GM12878 (cell line): ENCODE data around the gene IL4I1. TPM values are rescaled to one million over a fixed set of nuclear protein-coding genes. Genes with fewer than 3 reads are reported as not detected.

ENCODE experiments used
- ATAC-seq: fragments of 200-7000 bp; cut with Tn5 transposase; 3 replicates; pipeline ENCODE4 v1.9.1; 2020; ENCODE audit warnings: mild to moderate bottlenecking, moderate library complexity
- BruUV-seq: library from RNA; stranded (reverse); fragments of 400-500 nt; replicated peaks from 2 replicates; lab custom pipeline; 2021; lab: Mats Ljungman, UMichigan
- CTCF ChIA-PET: fragments of 300-600 bp; sonication (Branson Sonifier 250); formaldehyde crosslinking; extraction: SDS; loops from one replicate; lab custom pipeline; 2021; ENCODE audit warnings: inconsistent platforms; lab: Yijun Ruan, JAX
- POLR2A ChIA-PET: fragments of 350-600 bp; formaldehyde crosslinking; extraction: SDS; loops from one replicate; lab custom pipeline; 2021; ENCODE audit warnings: inconsistent platforms; lab: Charles Lee
- RAD21 ChIA-PET: fragments of 300-600 bp; sonication (Branson Sonifier 250); formaldehyde crosslinking; loops from one replicate; lab custom pipeline; 2023; ENCODE audit warnings: antibody characterized with exemption; ENCODE audit not compliant: unreplicated experiment; lab: Charles Lee
- SMC1A ChIA-PET: fragments of 300-600 bp; sonication (Branson Sonifier 250); formaldehyde crosslinking; loops from one replicate; lab custom pipeline; 2023; ENCODE audit not compliant: unreplicated experiment, uncharacterized antibody; lab: Charles Lee
- DNase-seq: peaks from one replicate; pipeline ENCODE4 v3.0.0-alpha.2; 2011; ENCODE audit warnings: low read depth, low spot score
- FAIRE-seq: peaks from 3 replicates; lab custom pipeline; 2011; peaks lifted over from hg19 to GRCh38; lab: Jason Lieb, UNC
- H2AFZ ChIP-seq: 2 replicates; pipeline ENCODE4 v1.6.0; 2011; ENCODE audit warnings: low read depth, low read length, control low read depth; ENCODE audit not compliant: control insufficient read depth
- H3K27ac ChIP-seq: 2 replicates; pipeline ENCODE4 v1.5.1; 2011; ENCODE audit warnings: control low read depth; ENCODE audit not compliant: control insufficient read depth, insufficient read depth
- H3K27me3 ChIP-seq, 2 experiments: replicated peaks in 1 of 2; 2 replicates each; pipeline versions ENCODE4 v1.6.0 to v1.6.1; 2011; ENCODE audit warnings: low read length in 1 of 2; ENCODE audit not compliant: control insufficient read depth in 2 of 2, insufficient read depth in 2 of 2
- H3K36me3 ChIP-seq, 2 experiments: 2 replicates each; pipeline ENCODE4 v1.5.1; 2011; ENCODE audit warnings: low read length in 1 of 2; ENCODE audit not compliant: control insufficient read depth in 2 of 2, insufficient read depth in 2 of 2
- H3K4me1 ChIP-seq: 2 replicates; pipeline ENCODE4 v1.6.1; 2011; ENCODE audit warnings: mild to moderate bottlenecking, low read length, moderate library complexity, mixed read lengths; ENCODE audit not compliant: control insufficient read depth, insufficient read depth
- H3K4me2 ChIP-seq: 2 replicates; pipeline ENCODE4 v1.6.0; 2011; ENCODE audit warnings: control low read depth; ENCODE audit not compliant: control insufficient read depth, insufficient read depth
- H3K4me3 ChIP-seq: fragments of 200-600 bp; sonication (generic); 2 replicates; pipeline ENCODE4 v1.5.1; 2016
- H3K79me2 ChIP-seq: 2 replicates; pipeline ENCODE4 v1.6.0; 2011; ENCODE audit warnings: low read length; ENCODE audit not compliant: control insufficient read depth, insufficient read depth
- H3K9ac ChIP-seq: 2 replicates; pipeline ENCODE4 v1.8.0; 2011; ENCODE audit warnings: low read length, control low read depth, mixed read lengths; ENCODE audit not compliant: control insufficient read depth, insufficient read depth
- H3K9me3 ChIP-seq: replicated peaks from 3 replicates; pipeline ENCODE4 v1.5.1; 2011; ENCODE audit warnings: mild to moderate bottlenecking, low read length; ENCODE audit not compliant: control insufficient read depth, insufficient read depth
- H4K20me1 ChIP-seq: 2 replicates; pipeline ENCODE4 v1.6.0; 2011; ENCODE audit not compliant: control insufficient read depth, insufficient read depth
- ASH2L ChIP-seq: fragments of 300-600, 200-600 bp; sonication (generic); IDR thresholded peaks from 2 replicates; pipeline ENCODE4 v1.6.1; 2017; ENCODE audit warnings: low read depth, mild to moderate bottlenecking, borderline replicate concordance
- CEBPB ChIP-seq, 2 experiments: fragments of 150-350 bp in 1 of 2; IDR thresholded peaks; 2 replicates each; pipeline ENCODE4 v1.6.1; 2012 to 2014; ENCODE audit warnings: low read depth in 2 of 2, low read length in 2 of 2, borderline replicate concordance in 1 of 2, inconsistent platforms in 1 of 2
- CHD2 ChIP-seq: IDR thresholded peaks from 2 replicates; pipeline ENCODE4 v1.6.1; 2011; ENCODE audit warnings: low read depth, low read length, improper control_type of control experiment, borderline replicate concordance
- EZH2 ChIP-seq: IDR thresholded peaks from 2 replicates; pipeline ENCODE4 v1.6.1; 2012; ENCODE audit warnings: low read depth, mild to moderate bottlenecking, control low read depth, inconsistent platforms, low read length, borderline replicate concordance; ENCODE audit not compliant: control insufficient read depth
- FOXK2 ChIP-seq: fragments of 450-650 bp; IDR thresholded peaks from 2 replicates; pipeline ENCODE4 v1.6.1; 2017; ENCODE audit warnings: mild to moderate bottlenecking, moderate library complexity
- GABPA ChIP-seq: IDR thresholded peaks from 2 replicates; pipeline ENCODE4 v1.6.1; 2014; ENCODE audit warnings: antibody characterized with exemption, low read depth, mild to moderate bottlenecking, inconsistent platforms
- MYC ChIP-seq: IDR thresholded peaks from 2 replicates; pipeline ENCODE4 v1.6.1; 2011; ENCODE audit warnings: mild to moderate bottlenecking, low read length, moderate library complexity, inconsistent platforms; ENCODE audit not compliant: insufficient read depth, insufficient replicate concordance, insufficient read length, severe bottlenecking
- PAX5 ChIP-seq: IDR thresholded peaks from 2 replicates; pipeline ENCODE4 v1.6.1; 2011; ENCODE audit warnings: low read depth, low read length, borderline replicate concordance
- POLR2AphosphoS2 ChIP-seq: IDR thresholded peaks from 2 replicates; pipeline ENCODE4 v1.6.1; 2011; ENCODE audit warnings: low read depth, mild to moderate bottlenecking, low read length, improper control_type of control experiment, moderate library complexity
- SIN3A ChIP-seq: IDR thresholded peaks from 2 replicates; pipeline ENCODE4 v1.6.1; 2012; ENCODE audit warnings: low read depth, low read length, improper control_type of control experiment
- SPI1 ChIP-seq: IDR thresholded peaks from 2 replicates; pipeline ENCODE4 v1.6.1; 2011; ENCODE audit warnings: low read depth, mild to moderate bottlenecking, low read length, moderate library complexity, borderline replicate concordance; ENCODE audit not compliant: insufficient read depth
- SUZ12 ChIP-seq: fragments of 200-600 bp; sonication (generic); IDR thresholded peaks from one replicate; pipeline ENCODE4 v1.6.1; 2018; ENCODE audit warnings: antibody characterized with exemption, mild to moderate bottlenecking; ENCODE audit not compliant: unreplicated experiment
- WRNIP1 ChIP-seq: IDR thresholded peaks from 2 replicates; pipeline ENCODE4 v1.6.1; 2011; ENCODE audit warnings: low read depth, low read length, improper control_type of control experiment, borderline replicate concordance
- ZNF217 ChIP-seq: fragments of 450-650 bp; IDR thresholded peaks from 2 replicates; pipeline ENCODE4 v1.6.1; 2017; ENCODE audit warnings: antibody characterized with exemption, mild to moderate bottlenecking
- WGBS: methylation state at CpG from one replicate; pipeline ENCODE4 v1.1.6; 2016; ENCODE audit warnings: low lambda C conversion rate; ENCODE audit not compliant: insufficient replicate concordance, insufficient coverage; ENCODE audit errors: missing lambda C conversion rate; 5-methylcytosine and 5-hydroxymethylcytosine counted together
- in situ Hi-C: fragments of 300-500 bp; cut with MboI; formaldehyde crosslinking; loops from 9 replicates; pipeline ENCODE4 v1.14.3; 2018; ENCODE audit warnings: mixed read lengths
- intact Hi-C: fragments of 100-400 bp; cut with micrococcal nuclease; formaldehyde crosslinking; loops from one replicate; pipeline ENCODE4 v1.14.2; 2022; ENCODE audit not compliant: unreplicated experiment
- polyA plus RNA-seq, 11 experiments: library from polyadenylated mRNA; depleted of rRNA in 4 of 11; unstranded in 6 of 11; stranded (reverse) in 5 of 11; fragments of >200 nt; fragmentation: Nextera tagmentation in 4 of 11; fragmentation: Illumina TruSeq in 1 of 11; extraction: Ambion mirVana in 4 of 11; extraction: Trizol in 1 of 11; gene quantifications; 1 replicate in 1 of 11; 2 replicates in 10 of 11; pipeline versions ENCODE4 v1.2.1 to v1.2.3, GENCODE V29; 2011 to 2016; ENCODE audit warnings: inconsistent platforms in 2 of 11, missing spikeins in 2 of 11, low read depth in 1 of 11
- total RNA-seq, 4 experiments: library from RNA; depleted of rRNA in 3 of 4; stranded (reverse); fragments of >200 nt in 3 of 4; fragmentation: Illumina TruSeq in 1 of 4; extraction: Trizol in 1 of 4; gene quantifications; 2 replicates each; pipeline versions ENCODE4 v1.2.1 to v1.2.3, GENCODE V29; 2013 to 2021
- TF ChIP-seq, protein P1 (sequence below): IDR thresholded peaks from 2 replicates; pipeline ENCODE4 v1.6.1; 2012; ENCODE audit warnings: mild to moderate bottlenecking, low read depth, low read length
- TF ChIP-seq, protein P2 (sequence below): IDR thresholded peaks from 2 replicates; pipeline ENCODE4 v1.6.1; 2011; ENCODE audit warnings: mild to moderate bottlenecking, low read depth, low read length, moderate library complexity; ENCODE audit not compliant: insufficient replicate concordance
- TF ChIP-seq, protein P3 (sequence below), 3 experiments: IDR thresholded peaks in 2 of 3; conservative IDR thresholded peaks in 1 of 3; 2 replicates each; pipeline ENCODE4 v1.5.1; 2011; ENCODE audit warnings: low read depth in 3 of 3, low read length in 3 of 3, mild to moderate bottlenecking in 3 of 3, control low read depth in 2 of 3, moderate library complexity in 2 of 3, inconsistent platforms in 1 of 3, mixed read lengths in 1 of 3; ENCODE audit not compliant: control insufficient read depth in 2 of 3, insufficient read depth in 1 of 3; ENCODE audit errors: extremely low read depth in 1 of 3

The IL4I1 gene
- total and polyA plus RNA-seq, 10 of the 15 experiments (the other 5 are each of a cell fraction or from before 2014, with no cell fraction given): 0.62 to 83.8 (median 42.8) TPM

DNA sequence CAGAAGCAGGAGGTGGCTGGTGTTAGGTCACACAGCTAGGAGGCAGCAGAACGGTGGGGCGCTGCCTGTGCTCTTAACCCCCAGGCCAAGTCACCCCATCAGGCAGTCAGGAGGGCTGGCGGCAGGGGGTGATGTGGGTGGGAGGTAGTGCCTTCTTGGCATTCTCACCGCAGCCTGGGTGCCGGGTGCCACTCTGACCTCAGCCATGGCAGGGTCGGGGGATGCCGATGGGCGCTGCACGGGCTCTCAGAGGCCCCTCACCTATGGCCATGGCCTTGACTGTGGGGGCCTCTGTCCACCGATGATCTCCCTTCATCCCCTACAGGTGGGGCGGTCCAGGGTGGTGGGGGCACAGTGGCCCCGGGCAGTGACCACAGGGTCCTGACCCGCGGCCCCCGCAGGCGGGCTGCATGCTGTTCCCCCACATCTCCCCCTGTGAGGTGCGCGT is 40.1 kb downstream of the IL4I1 start:
- peaks cover 6% of the 10 kb centered on the region for H3K79me2 ChIP-seq
- WGBS: 83% methylated on average over 11 of the region's 18 CpGs
- no peak for FAIRE-seq
- H3K9ac ChIP-seq: no peak overlapping the region
- no peak for TF ChIP-seq MYC
- no peak for TF ChIP-seq ASH2L
- TF ChIP-seq PAX5: no peak
- TF ChIP-seq GABPA: no peak
- no peak for TF ChIP-seq CHD2
- TF ChIP-seq SIN3A: no peak
- TF ChIP-seq, protein P1, sequence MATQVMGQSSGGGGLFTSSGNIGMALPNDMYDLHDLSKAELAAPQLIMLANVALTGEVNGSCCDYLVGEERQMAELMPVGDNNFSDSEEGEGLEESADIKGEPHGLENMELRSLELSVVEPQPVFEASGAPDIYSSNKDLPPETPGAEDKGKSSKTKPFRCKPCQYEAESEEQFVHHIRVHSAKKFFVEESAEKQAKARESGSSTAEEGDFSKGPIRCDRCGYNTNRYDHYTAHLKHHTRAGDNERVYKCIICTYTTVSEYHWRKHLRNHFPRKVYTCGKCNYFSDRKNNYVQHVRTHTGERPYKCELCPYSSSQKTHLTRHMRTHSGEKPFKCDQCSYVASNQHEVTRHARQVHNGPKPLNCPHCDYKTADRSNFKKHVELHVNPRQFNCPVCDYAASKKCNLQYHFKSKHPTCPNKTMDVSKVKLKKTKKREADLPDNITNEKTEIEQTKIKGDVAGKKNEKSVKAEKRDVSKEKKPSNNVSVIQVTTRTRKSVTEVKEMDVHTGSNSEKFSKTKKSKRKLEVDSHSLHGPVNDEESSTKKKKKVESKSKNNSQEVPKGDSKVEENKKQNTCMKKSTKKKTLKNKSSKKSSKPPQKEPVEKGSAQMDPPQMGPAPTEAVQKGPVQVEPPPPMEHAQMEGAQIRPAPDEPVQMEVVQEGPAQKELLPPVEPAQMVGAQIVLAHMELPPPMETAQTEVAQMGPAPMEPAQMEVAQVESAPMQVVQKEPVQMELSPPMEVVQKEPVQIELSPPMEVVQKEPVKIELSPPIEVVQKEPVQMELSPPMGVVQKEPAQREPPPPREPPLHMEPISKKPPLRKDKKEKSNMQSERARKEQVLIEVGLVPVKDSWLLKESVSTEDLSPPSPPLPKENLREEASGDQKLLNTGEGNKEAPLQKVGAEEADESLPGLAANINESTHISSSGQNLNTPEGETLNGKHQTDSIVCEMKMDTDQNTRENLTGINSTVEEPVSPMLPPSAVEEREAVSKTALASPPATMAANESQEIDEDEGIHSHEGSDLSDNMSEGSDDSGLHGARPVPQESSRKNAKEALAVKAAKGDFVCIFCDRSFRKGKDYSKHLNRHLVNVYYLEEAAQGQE: no peak
- TF ChIP-seq, protein P2, sequence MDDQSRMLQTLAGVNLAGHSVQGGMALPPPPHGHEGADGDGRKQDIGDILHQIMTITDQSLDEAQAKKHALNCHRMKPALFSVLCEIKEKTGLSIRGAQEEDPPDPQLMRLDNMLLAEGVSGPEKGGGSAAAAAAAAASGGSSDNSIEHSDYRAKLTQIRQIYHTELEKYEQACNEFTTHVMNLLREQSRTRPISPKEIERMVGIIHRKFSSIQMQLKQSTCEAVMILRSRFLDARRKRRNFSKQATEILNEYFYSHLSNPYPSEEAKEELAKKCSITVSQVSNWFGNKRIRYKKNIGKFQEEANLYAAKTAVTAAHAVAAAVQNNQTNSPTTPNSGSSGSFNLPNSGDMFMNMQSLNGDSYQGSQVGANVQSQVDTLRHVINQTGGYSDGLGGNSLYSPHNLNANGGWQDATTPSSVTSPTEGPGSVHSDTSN: no peak
- no peak; the same call in 1 of the 2 replicates for TF ChIP-seq POLR2AphosphoS2
- TF ChIP-seq SUZ12: no peak
- TF ChIP-seq SPI1: no peak
- TF ChIP-seq, protein P3, sequence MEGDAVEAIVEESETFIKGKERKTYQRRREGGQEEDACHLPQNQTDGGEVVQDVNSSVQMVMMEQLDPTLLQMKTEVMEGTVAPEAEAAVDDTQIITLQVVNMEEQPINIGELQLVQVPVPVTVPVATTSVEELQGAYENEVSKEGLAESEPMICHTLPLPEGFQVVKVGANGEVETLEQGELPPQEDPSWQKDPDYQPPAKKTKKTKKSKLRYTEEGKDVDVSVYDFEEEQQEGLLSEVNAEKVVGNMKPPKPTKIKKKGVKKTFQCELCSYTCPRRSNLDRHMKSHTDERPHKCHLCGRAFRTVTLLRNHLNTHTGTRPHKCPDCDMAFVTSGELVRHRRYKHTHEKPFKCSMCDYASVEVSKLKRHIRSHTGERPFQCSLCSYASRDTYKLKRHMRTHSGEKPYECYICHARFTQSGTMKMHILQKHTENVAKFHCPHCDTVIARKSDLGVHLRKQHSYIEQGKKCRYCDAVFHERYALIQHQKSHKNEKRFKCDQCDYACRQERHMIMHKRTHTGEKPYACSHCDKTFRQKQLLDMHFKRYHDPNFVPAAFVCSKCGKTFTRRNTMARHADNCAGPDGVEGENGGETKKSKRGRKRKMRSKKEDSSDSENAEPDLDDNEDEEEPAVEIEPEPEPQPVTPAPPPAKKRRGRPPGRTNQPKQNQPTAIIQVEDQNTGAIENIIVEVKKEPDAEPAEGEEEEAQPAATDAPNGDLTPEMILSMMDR (IDR thresholded peaks at IDR 0.05 in 2 of 3, conservative IDR thresholded peaks at IDR 0.05 in 1 of 3; ENCODE audit: control insufficient read depth in 2 of 3, extremely low read depth in 1 of 3, insufficient read depth in 1 of 3, low read depth in 3 of 3, low read length in 3 of 3): no peak
- no peak for TF ChIP-seq EZH2
- no peak for TF ChIP-seq ZNF217
- no peak for TF ChIP-seq WRNIP1
- no peak for TF ChIP-seq CEBPB (IDR thresholded peaks at IDR 0.05; ENCODE audit: borderline replicate concordance in 1 of 2, low read depth in 2 of 2, low read length in 2 of 2)
- TF ChIP-seq FOXK2: no peak
- in situ Hi-C loops (no loop called here), intact Hi-C loops (no loop called here)
- ATAC-seq: no peak
- no peaks in the 10 kb centered on the region for H4K20me1 ChIP-seq
- DNase-seq: no peak
- H3K27me3 ChIP-seq: no peaks in the 10 kb centered on the region
- peaks cover 0 to 15% of the 10 kb centered on the region in 2 experiments; a peak in 3 of 4 replicates for H3K36me3 ChIP-seq
- ChIA-PET SMC1A (no interaction called here), RAD21 (no interaction called here), POLR2A (interaction anchor here (0.7 kb wide), 1 partner anchor 21 kb away, joined by 3 read pairs; no protein-coding TSS in a partner anchor), CTCF (no interaction called here)
- peaks cover 8% of the 10 kb centered on the region for H3K4me1 ChIP-seq
- no peak overlapping the region for H3K27ac ChIP-seq
- BruUV-seq: no TSS peak
- H2AFZ ChIP-seq: no peak overlapping the region
- no peak overlapping the region for H3K4me3 ChIP-seq
- H3K4me2 ChIP-seq: no peak overlapping the region
- no peaks in the 10 kb centered on the region for H3K9me3 ChIP-seq
